Fibroblast of lung (primary cell): Measurements from ENCODE around the gene ZFP64. TPM values are rescaled to one million over a fixed set of nuclear protein-coding genes. Genes with fewer than 3 reads are reported as not detected.

Source experiments
- DNase-seq, 2 donors: peaks; one replicate each; pipeline versions ENCODE4 v3.0.0 to v3.0.0-alpha.2; 2010; ENCODE audit warnings: low read depth in 2 of 2
- H2AFZ ChIP-seq: 2 replicates; pipeline ENCODE4 v1.5.1; 2012; ENCODE audit warnings: low read length, control low read depth, inconsistent platforms
- H3K27ac ChIP-seq: 2 replicates; pipeline ENCODE4 v1.5.1; 2011; ENCODE audit warnings: low read length, control low read depth; ENCODE audit not compliant: insufficient read depth
- H3K27me3 ChIP-seq: 2 replicates; pipeline ENCODE4 v1.5.1; 2011; ENCODE audit warnings: mild to moderate bottlenecking, low read length; ENCODE audit not compliant: control insufficient read depth, insufficient read depth
- H3K36me3 ChIP-seq: 2 replicates; pipeline ENCODE4 v1.5.1; 2011; ENCODE audit warnings: low read length; ENCODE audit not compliant: control insufficient read depth, insufficient read depth
- H3K4me1 ChIP-seq: 2 replicates; pipeline ENCODE4 v1.5.1; 2011; ENCODE audit warnings: low read length; ENCODE audit not compliant: control insufficient read depth, insufficient read depth; ENCODE audit errors: extremely low read depth
- H3K4me2 ChIP-seq: 2 replicates; pipeline ENCODE4 v1.5.1; 2011; ENCODE audit warnings: low read length, control low read depth; ENCODE audit not compliant: insufficient read depth; ENCODE audit errors: extremely low read depth
- H3K4me3 ChIP-seq, 4 experiments: fragments of 200-600 bp in 1 of 4; sonication (generic) in 1 of 4; replicated peaks in 1 of 4; 2 replicates each; pipeline ENCODE4 v1.5.1; 2011 to 2016; ENCODE audit warnings: low read length in 4 of 4, low read depth in 3 of 4, mild to moderate bottlenecking in 3 of 4, control low read depth in 2 of 4, inconsistent platforms in 1 of 4, mixed read lengths in 1 of 4; ENCODE audit not compliant: insufficient read depth in 1 of 4; ENCODE audit errors: control extremely low read depth in 1 of 4
- H3K79me2 ChIP-seq: 2 replicates; pipeline ENCODE4 v1.5.1; 2012; ENCODE audit warnings: mild to moderate bottlenecking, low read length, inconsistent platforms; ENCODE audit not compliant: control insufficient read depth, insufficient read depth
- H3K9ac ChIP-seq: 2 replicates; pipeline ENCODE4 v1.5.1; 2011; ENCODE audit warnings: mild to moderate bottlenecking, low read length, control low read depth; ENCODE audit not compliant: insufficient read depth
- H3K9me3 ChIP-seq: 2 replicates; pipeline ENCODE4 v1.5.1; 2012; ENCODE audit warnings: low read depth, low read length; ENCODE audit not compliant: control insufficient read depth, insufficient read depth
- H4K20me1 ChIP-seq: 2 replicates; pipeline ENCODE4 v1.5.1; 2011; ENCODE audit warnings: low read length; ENCODE audit not compliant: control insufficient read depth, insufficient read depth; ENCODE audit errors: extremely low read depth
- EZH2 ChIP-seq: IDR thresholded peaks from 2 replicates; pipeline ENCODE4 v1.5.1; 2012; ENCODE audit warnings: low read length, control low read depth, mild to moderate bottlenecking; ENCODE audit errors: missing control alignments
- polyA plus RNA-seq, 2 donors: library from polyadenylated mRNA; depleted of rRNA in 1 of 2; stranded (reverse) in 1 of 2; unstranded in 1 of 2; fragments of >200 nt; gene quantifications; 2 replicates each; pipeline ENCODE4 v1.2.1, GENCODE V29; 2011 to 2012; ENCODE audit warnings: missing spikeins in 1 of 2
- total RNA-seq: library from RNA; depleted of rRNA; stranded (reverse); fragments of >200 nt; gene quantifications from 2 replicates; pipeline ENCODE4 v1.2.1, GENCODE V29; 2014
- TF ChIP-seq, protein P1 (sequence below), 2 donors: IDR thresholded peaks in 1 of 2; conservative IDR thresholded peaks in 1 of 2; 1 replicate in 1 of 2; 2 replicates in 1 of 2; pipeline ENCODE4 v1.5.1; 2011 to 2012; ENCODE audit warnings: low read length in 2 of 2, control low read depth in 1 of 2, inconsistent platforms in 1 of 2, low read depth in 1 of 2, mild to moderate bottlenecking in 1 of 2

Gene ZFP64
- total and polyA plus RNA-seq, 2 donors (not counting 1 experiment from before 2014, with no cell fraction given) = 14.7 to 15.0 TPM

DNA sequence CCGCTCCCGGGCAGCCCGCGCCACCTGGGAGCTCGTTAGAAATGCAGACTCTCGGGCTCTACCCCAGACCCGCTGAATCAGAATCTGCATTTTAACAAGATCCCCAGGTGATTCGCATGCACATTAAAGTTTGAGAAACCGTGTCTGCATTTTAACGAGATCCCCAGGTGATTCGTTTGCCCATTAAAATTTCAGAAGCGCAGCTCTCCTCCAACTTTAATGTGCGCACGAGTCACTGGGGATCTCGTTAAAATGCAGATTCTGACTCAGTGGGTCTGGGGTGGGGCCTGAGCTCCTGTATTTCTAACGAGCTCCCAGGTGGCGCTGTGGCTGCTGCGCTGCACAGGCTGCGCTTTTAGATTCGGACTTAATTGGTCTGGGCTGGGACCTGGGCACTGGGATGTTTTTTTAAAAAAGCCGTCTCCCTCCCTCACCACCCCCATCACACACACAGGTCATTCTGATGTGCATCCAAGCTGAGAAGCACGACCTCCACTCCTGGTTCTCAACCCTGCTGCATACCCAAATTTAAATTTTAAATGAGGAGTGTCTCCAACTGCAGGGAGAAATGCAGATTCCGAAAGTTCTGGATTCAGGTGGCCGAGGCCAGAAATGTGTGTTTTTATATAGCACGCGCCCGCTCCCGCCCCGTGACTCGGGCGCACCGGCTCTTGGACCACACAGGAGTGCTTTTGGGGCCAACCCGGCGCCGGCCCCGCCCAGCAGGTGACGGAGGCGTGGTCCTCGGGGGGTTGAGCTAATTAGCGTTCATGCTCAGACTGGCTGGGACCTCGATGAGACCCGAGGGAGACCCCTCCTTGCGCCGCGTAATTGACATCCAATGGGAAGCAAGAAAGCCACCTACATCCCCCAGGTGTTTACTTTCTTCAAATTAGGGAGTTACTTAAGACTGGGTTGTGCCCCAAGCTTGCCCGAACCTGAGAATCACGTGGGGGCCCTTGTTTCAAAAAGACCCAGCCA is 85.8 kb downstream of the ZFP64 start:
- Histone ChIP-seq H3K4me1 (no peaks in the 10 kb centered on the region), H3K27ac (no peak overlapping the region), H3K4me3 (peak overlapping the region; percentile 60 to 64 (median 62)), H3K9ac (no peak overlapping the region), H3K36me3 (no peaks in the 10 kb centered on the region), H4K20me1 (no peaks in the 10 kb centered on the region), H2AFZ (no peak overlapping the region), H3K27me3 (no peaks in the 10 kb centered on the region), H3K9me3 (no peaks in the 10 kb centered on the region), H3K79me2 (no peaks in the 10 kb centered on the region), H3K4me2 (peak overlapping the region; percentile 81)
- DNase-seq = peak; percentile 45 to 57
- TF ChIP-seq, protein P1, sequence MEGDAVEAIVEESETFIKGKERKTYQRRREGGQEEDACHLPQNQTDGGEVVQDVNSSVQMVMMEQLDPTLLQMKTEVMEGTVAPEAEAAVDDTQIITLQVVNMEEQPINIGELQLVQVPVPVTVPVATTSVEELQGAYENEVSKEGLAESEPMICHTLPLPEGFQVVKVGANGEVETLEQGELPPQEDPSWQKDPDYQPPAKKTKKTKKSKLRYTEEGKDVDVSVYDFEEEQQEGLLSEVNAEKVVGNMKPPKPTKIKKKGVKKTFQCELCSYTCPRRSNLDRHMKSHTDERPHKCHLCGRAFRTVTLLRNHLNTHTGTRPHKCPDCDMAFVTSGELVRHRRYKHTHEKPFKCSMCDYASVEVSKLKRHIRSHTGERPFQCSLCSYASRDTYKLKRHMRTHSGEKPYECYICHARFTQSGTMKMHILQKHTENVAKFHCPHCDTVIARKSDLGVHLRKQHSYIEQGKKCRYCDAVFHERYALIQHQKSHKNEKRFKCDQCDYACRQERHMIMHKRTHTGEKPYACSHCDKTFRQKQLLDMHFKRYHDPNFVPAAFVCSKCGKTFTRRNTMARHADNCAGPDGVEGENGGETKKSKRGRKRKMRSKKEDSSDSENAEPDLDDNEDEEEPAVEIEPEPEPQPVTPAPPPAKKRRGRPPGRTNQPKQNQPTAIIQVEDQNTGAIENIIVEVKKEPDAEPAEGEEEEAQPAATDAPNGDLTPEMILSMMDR (conservative IDR thresholded peaks at IDR 0.05 in 1 of 2, IDR thresholded peaks at IDR 0.05 in 1 of 2; ENCODE audit: low read depth in 1 of 2, low read length in 2 of 2) = peak in 1 of 2 donors; percentile 39
- TF ChIP-seq EZH2 = no peak

DNA sequence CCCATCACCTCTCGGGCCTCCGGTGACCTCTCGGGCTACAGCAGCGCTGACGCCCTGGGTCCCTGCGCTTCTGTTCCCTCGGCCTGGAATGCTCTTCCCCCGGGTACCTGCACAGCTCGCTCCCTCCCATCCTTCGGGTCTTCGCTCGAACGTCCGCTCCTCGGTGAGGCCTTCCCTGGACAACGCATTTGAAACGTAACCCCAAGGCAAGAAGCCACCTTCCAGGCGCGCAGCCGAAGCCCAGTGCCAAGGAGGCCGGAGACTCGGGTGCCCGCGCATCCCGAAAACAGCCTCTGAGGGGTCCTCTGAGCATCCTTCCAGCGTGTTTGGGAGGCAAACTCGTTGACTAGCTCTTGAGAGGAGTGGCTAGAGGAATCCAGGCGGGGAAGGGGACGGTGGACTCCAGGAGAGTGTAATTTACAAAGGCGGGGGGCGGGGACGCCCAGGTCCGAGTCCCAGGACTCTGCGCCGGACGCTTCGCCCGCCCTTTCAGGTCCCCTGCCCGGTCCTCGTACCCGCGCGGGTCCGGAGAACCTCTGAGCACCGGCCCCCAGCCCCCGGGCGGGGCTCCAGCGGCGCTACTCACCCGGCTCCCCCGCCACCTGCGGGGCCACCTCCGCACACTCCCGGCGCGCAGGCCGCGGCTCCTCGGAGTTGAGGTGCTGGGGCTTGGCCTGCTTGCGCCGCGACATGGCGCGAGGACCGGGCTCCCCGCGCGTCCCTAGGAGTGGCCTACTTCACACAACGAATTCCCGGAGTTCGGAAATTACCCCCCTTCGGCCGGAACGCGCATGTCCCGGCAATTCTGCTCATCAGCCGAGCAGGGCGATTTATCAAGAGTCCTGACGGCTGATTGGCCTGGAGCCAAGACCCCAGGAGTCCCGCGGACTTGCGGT is 86.8 kb downstream of the ZFP64 start:
- H3K4me1 ChIP-seq = no peaks in the 10 kb centered on the region
- H3K27ac ChIP-seq = peak overlapping the region; percentile 41
- H2AFZ ChIP-seq = peak overlapping the region; percentile 62
- H4K20me1 ChIP-seq = no peaks in the 10 kb centered on the region
- H3K36me3 ChIP-seq = no peaks in the 10 kb centered on the region
- peak; percentile 46 to 54 for DNase-seq
- H3K27me3 ChIP-seq = no peaks in the 10 kb centered on the region
- peak overlapping the region; percentile 31 for H3K9ac ChIP-seq
- TF ChIP-seq, protein P1 (conservative IDR thresholded peaks at IDR 0.05 in 1 of 2, IDR thresholded peaks at IDR 0.05 in 1 of 2; ENCODE audit: low read depth in 1 of 2, low read length in 2 of 2) = no peak
- TF ChIP-seq EZH2 = peak; percentile 36
- peak overlapping the region; percentile 61 to 76 (median 64) for H3K4me3 ChIP-seq
- H3K9me3 ChIP-seq = no peaks in the 10 kb centered on the region
- H3K4me2 ChIP-seq = peak overlapping the region; percentile 81
- H3K79me2 ChIP-seq = no peaks in the 10 kb centered on the region
